HepG2 (cell line): ENCODE measurements around the gene SNX30. TPM values are rescaled to one million over a fixed set of nuclear protein-coding genes. Genes with fewer than 3 reads are reported as not detected.
A peak's percentile ranks its signal among the peaks of the same experiment; 100 is the strongest.

ENCODE experiments used
- ATAC-seq: fragments of 200-7000 bp; cut with Tn5 transposase; 3 replicates; pipeline ENCODE4 v1.9.1; 2020; ENCODE audit warnings: mild to moderate bottlenecking, moderate library complexity
- BruUV-seq: library from RNA; stranded (reverse); fragments of 400-500 nt; replicated peaks from 2 replicates; lab custom pipeline; 2021; lab: Mats Ljungman, UMichigan
- CTCF ChIA-PET: fragments of 300-600 bp; formaldehyde crosslinking; extraction: SDS; loops from one replicate; lab custom pipeline; 2021; ENCODE audit warnings: low total read pairs, inconsistent platforms, low intra/inter-chr PET ratio; lab: Yijun Ruan, JAX
- POLR2A ChIA-PET: fragments of 350-600 bp; sonication (Branson Sonifier 250); formaldehyde crosslinking; loops from one replicate; lab custom pipeline; 2020; ENCODE audit warnings: antibody characterized with exemption, inconsistent platforms; lab: Yijun Ruan, JAX
- DNase-seq: peaks from one replicate; pipeline ENCODE4 v3.0.0-alpha.2; 2015; ENCODE audit warnings: low spot score
- FAIRE-seq: peaks from 3 replicates; lab custom pipeline; 2011; peaks lifted over from hg19 to GRCh38; lab: Jason Lieb, UNC
- H2AFZ ChIP-seq: one replicate; pipeline ENCODE4 v1.6.1; 2011; ENCODE audit warnings: low read length, inconsistent platforms
- H3K27ac ChIP-seq: fragments of 300-600 bp; 3 replicates; pipeline ENCODE4 v1.8.0; 2011; ENCODE audit warnings: mixed run types, mild to moderate bottlenecking, mixed read lengths, low read length, inconsistent platforms; ENCODE audit not compliant: insufficient read depth; ENCODE audit errors: extremely low read length
- H3K27me3 ChIP-seq, 2 experiments: fragments of 200-600 bp in 1 of 2; 2 replicates in 1 of 2; 3 replicates in 1 of 2; pipeline versions ENCODE4 v1.6.0 to v1.8.0; 2011; ENCODE audit warnings: low read length in 2 of 2, mild to moderate bottlenecking in 2 of 2, moderate library complexity in 2 of 2, inconsistent platforms in 1 of 2; ENCODE audit not compliant: insufficient read depth in 2 of 2, control insufficient read depth in 1 of 2
- H3K36me3 ChIP-seq, 2 experiments: fragments of 200-600 bp in 1 of 2; replicated peaks in 1 of 2; 2 replicates in 1 of 2; 3 replicates in 1 of 2; pipeline versions ENCODE4 v1.5.1 to v1.8.0; 2011; ENCODE audit warnings: low read length in 2 of 2, inconsistent platforms in 1 of 2; ENCODE audit not compliant: insufficient read depth in 2 of 2, control insufficient read depth in 1 of 2
- H3K4me1 ChIP-seq: 2 replicates; pipeline ENCODE4 v1.5.1; 2012; ENCODE audit warnings: low read length, inconsistent platforms; ENCODE audit not compliant: insufficient read depth
- H3K4me2 ChIP-seq: 2 replicates; pipeline ENCODE4 v1.6.0; 2011; ENCODE audit warnings: low read depth, low read length, inconsistent platforms
- H3K4me3 ChIP-seq, 3 experiments: fragments of 200-600 bp in 1 of 3; sonication (generic), shearing (Covaris generic) in 1 of 3; replicated peaks in 1 of 3; 2 replicates each; pipeline ENCODE4 v1.5.1; 2011 to 2016; ENCODE audit warnings: low read length in 3 of 3, inconsistent platforms in 2 of 3, low read depth in 2 of 3, mild to moderate bottlenecking in 2 of 3, control low read depth in 1 of 3, mixed read lengths in 1 of 3; ENCODE audit not compliant: insufficient read depth in 1 of 3
- H3K79me2 ChIP-seq: one replicate; pipeline ENCODE4 v1.6.1; 2011; ENCODE audit warnings: low read length, inconsistent platforms; ENCODE audit not compliant: insufficient read depth
- H3K9ac ChIP-seq: 2 replicates; pipeline ENCODE4 v1.6.0; 2011; ENCODE audit warnings: mild to moderate bottlenecking, low read depth, low read length, inconsistent platforms; ENCODE audit not compliant: insufficient read depth
- H3K9me3 ChIP-seq: 2 replicates; pipeline ENCODE4 v1.5.1; 2012; ENCODE audit warnings: mild to moderate bottlenecking, low read length
- H4K20me1 ChIP-seq: 2 replicates; pipeline ENCODE4 v1.6.0; 2011; ENCODE audit warnings: inconsistent platforms, mild to moderate bottlenecking, low read length, moderate library complexity; ENCODE audit not compliant: insufficient read depth
- AHR ChIP-seq: IDR thresholded peaks from 2 replicates; pipeline ENCODE4 v1.6.1; 2018; ENCODE audit warnings: missing genetic modification reagents, missing compliant biosample characterization
- ATF2 ChIP-seq: sonication (generic); formaldehyde crosslinking; IDR thresholded peaks from 2 replicates; pipeline ENCODE4 v1.4.0; 2020; ENCODE audit warnings: missing genetic modification reagents
- FOXK1 ChIP-seq: sonication (generic); formaldehyde crosslinking; IDR thresholded peaks from 2 replicates; pipeline ENCODE4 v1.4.0; 2020; ENCODE audit warnings: low read depth, missing genetic modification reagents, borderline replicate concordance
- MED13 ChIP-seq: sonication (generic); formaldehyde crosslinking; IDR thresholded peaks from 2 replicates; pipeline ENCODE4 v1.5.0; 2020; ENCODE audit warnings: missing genetic modification reagents
- MIXL1 ChIP-seq: IDR thresholded peaks from 2 replicates; pipeline ENCODE4 v1.6.1; 2016
- MZF1 ChIP-seq: sonication (generic); formaldehyde crosslinking; IDR thresholded peaks from 2 replicates; pipeline ENCODE4 v1.8.1; 2023; ENCODE audit warnings: mild to moderate bottlenecking, missing genetic modification reagents, borderline replicate concordance
- NR3C1 ChIP-seq: sonication (generic); formaldehyde crosslinking; IDR thresholded peaks from 2 replicates; pipeline ENCODE4 v1.4.0; 2020; ENCODE audit warnings: missing genetic modification reagents
- RBAK ChIP-seq: sonication (generic); formaldehyde crosslinking; IDR thresholded peaks from 2 replicates; pipeline ENCODE4 v1.5.1; 2020; ENCODE audit warnings: mild to moderate bottlenecking, missing genetic modification reagents
- RFX1 ChIP-seq: fragments of 450-650 bp; IDR thresholded peaks from 2 replicates; pipeline ENCODE4 v1.6.1; 2017
- TBX2 ChIP-seq: sonication (generic); formaldehyde crosslinking; IDR thresholded peaks from 2 replicates; pipeline ENCODE4 v1.5.0; 2020; ENCODE audit warnings: missing genetic modification reagents, mild to moderate bottlenecking, borderline replicate concordance
- ZBTB25 ChIP-seq: IDR thresholded peaks from 2 replicates; pipeline ENCODE4 v1.6.1; 2018; ENCODE audit warnings: missing genetic modification reagents
- ZBTB7B ChIP-seq: sonication (generic); formaldehyde crosslinking; IDR thresholded peaks from 2 replicates; pipeline ENCODE4 v1.4.0; 2020; ENCODE audit warnings: missing genetic modification reagents
- ZFP36L1 ChIP-seq: sonication (generic); formaldehyde crosslinking; IDR thresholded peaks from 2 replicates; pipeline ENCODE4 v1.8.0; 2022; ENCODE audit warnings: mild to moderate bottlenecking, missing genetic modification reagents, moderate library complexity
- ZFP62 ChIP-seq: sonication (generic); formaldehyde crosslinking; IDR thresholded peaks from 2 replicates; pipeline ENCODE4 v1.4.0; 2020; ENCODE audit warnings: missing genetic modification reagents
- ZFYVE20 ChIP-seq: sonication (generic); formaldehyde crosslinking; IDR thresholded peaks from 2 replicates; pipeline ENCODE4 v1.8.0; 2023; ENCODE audit warnings: low read depth, mild to moderate bottlenecking, moderate library complexity, missing genetic modification reagents, borderline replicate concordance
- ZNF225 ChIP-seq: sonication (generic); formaldehyde crosslinking; IDR thresholded peaks from 2 replicates; pipeline ENCODE4 v1.4.0; 2020; ENCODE audit warnings: mild to moderate bottlenecking, missing genetic modification reagents
- ZNF562 ChIP-seq: sonication (generic); formaldehyde crosslinking; IDR thresholded peaks from 2 replicates; pipeline ENCODE4 v1.8.0; 2022; ENCODE audit warnings: missing genetic modification reagents, borderline replicate concordance
- ZNF629 ChIP-seq: sonication (generic); formaldehyde crosslinking; conservative IDR thresholded peaks from 2 replicates; pipeline ENCODE4 v1.5.0; 2020; ENCODE audit warnings: missing genetic modification reagents
- ZNF768 ChIP-seq: sonication (generic); formaldehyde crosslinking; IDR thresholded peaks from 2 replicates; pipeline ENCODE4 v1.4.0; 2020; ENCODE audit warnings: missing genetic modification reagents
- WGBS: methylation state at CpG from one replicate; pipeline ENCODE4 v1.1.6; 2017; ENCODE audit warnings: low lambda C conversion rate; 5-methylcytosine and 5-hydroxymethylcytosine counted together
- in situ Hi-C: cut with HindIII; loops from 2 replicates; pipeline ENCODE4 v1.10.0; 2017; ENCODE audit warnings: low pct_unique_long_range_greater_than_20kb; ENCODE audit not compliant: extremely low pct_ligation_motif_present
- intact Hi-C: fragments of 100-400 bp; cut with micrococcal nuclease; formaldehyde crosslinking; loops from one replicate; pipeline ENCODE4 v1.10.0; 2022; ENCODE audit not compliant: unreplicated experiment
- polyA plus RNA-seq, 8 experiments: library from polyadenylated mRNA; depleted of rRNA in 3 of 8; stranded (reverse) in 7 of 8; unstranded in 1 of 8; fragments of >200 nt; fragmentation: Illumina TruSeq in 4 of 8; extraction: Trizol in 4 of 8; gene quantifications; 2 replicates each; pipeline versions ENCODE4 v1.2.1 to v1.2.3, GENCODE V29; 2011 to 2016; ENCODE audit warnings: low read depth in 4 of 8, missing spikeins in 1 of 8, mixed read lengths in 1 of 8; ENCODE audit not compliant: insufficient read depth in 1 of 8
- total RNA-seq, 5 experiments: library from RNA; depleted of rRNA; stranded (reverse); fragments of >200 nt; fragmentation: Illumina TruSeq; extraction: Trizol; gene quantifications; 2 replicates each; pipeline ENCODE4 v1.2.3, GENCODE V29; 2016; ENCODE audit warnings: low read depth in 1 of 5
- TF ChIP-seq, protein P1 (sequence below): sonication (generic); formaldehyde crosslinking; IDR thresholded peaks from 2 replicates; pipeline ENCODE4 v1.5.1; 2020; ENCODE audit warnings: missing genetic modification reagents, mild to moderate bottlenecking, borderline replicate concordance
- TF ChIP-seq, protein P2 (sequence below): sonication (generic); formaldehyde crosslinking; IDR thresholded peaks from 2 replicates; pipeline ENCODE4 v1.4.0; 2020; ENCODE audit warnings: low read depth, mild to moderate bottlenecking, missing genetic modification reagents

Gene SNX30
- total and polyA plus RNA-seq, 2 of the 13 experiments (the other 11 are each of a cell fraction or from before 2014, with no cell fraction given) = 4.4 to 12.4 TPM

- H3K4me3 ChIP-seq = no peak overlapping the region
- ChIA-PET POLR2A (no interaction called here), CTCF (interaction anchor here (1.4 to 1.7 kb wide), 2 partner anchors 81 to 268 kb away, joined by 4 to 5 read pairs; no protein-coding TSS in a partner anchor)
- BruUV-seq = no TSS peak
- peak; percentile 44 for DNase-seq
- no peak for FAIRE-seq
- ATAC-seq = no peak; the same call in 2 of the 3 replicates
- no peak overlapping the region for H3K9ac ChIP-seq
- H3K27me3 ChIP-seq = no peaks in the 10 kb centered on the region
- H3K79me2 ChIP-seq = peaks cover 29% of the 10 kb centered on the region
- no peak overlapping the region for H3K27ac ChIP-seq
- no peaks in the 10 kb centered on the region for H3K9me3 ChIP-seq
- in situ Hi-C loops = loop anchor here (25.0 kb wide), 2 partner anchors 224 to 624 kb away; partner anchors contain the start of gene KIAA1958
- peaks cover 8% of the 10 kb centered on the region for H3K4me1 ChIP-seq
- peaks cover 3 to 9% of the 10 kb centered on the region in 2 experiments; a peak in 3 of 5 replicates for H3K36me3 ChIP-seq
- no peak overlapping the region for H2AFZ ChIP-seq
- H4K20me1 ChIP-seq = no peaks in the 10 kb centered on the region; the same call in 1 of the 2 replicates
- intact Hi-C loops = loop anchor here (5.0 to 10.0 kb wide), 2 partner anchors 269 to 326 kb away; partner anchors contain the start of gene HSDL2
- H3K4me2 ChIP-seq = no peak overlapping the region
- WGBS = 77% methylated on average over 7 of the region's 7 CpGs
- TF ChIP-seq ZFP36L1 = no peak
- no peak for TF ChIP-seq AHR (CRISPR knock-in tag)
- TF ChIP-seq ZNF629 (CRISPR knock-in tag) = no peak
- TF ChIP-seq TBX2 = no peak
- no peak for TF ChIP-seq ZFYVE20 (CRISPR knock-in tag)
- no peak for TF ChIP-seq ZFP62 (CRISPR knock-in tag)
- no peak for TF ChIP-seq RFX1
- TF ChIP-seq ZNF768 (CRISPR knock-in tag) = no peak
- no peak for TF ChIP-seq MIXL1 (CRISPR knock-in tag)
- TF ChIP-seq ZNF562 (CRISPR knock-in tag) = no peak
- TF ChIP-seq MED13 (CRISPR knock-in tag) = no peak
- TF ChIP-seq ATF2 (CRISPR knock-in tag) = no peak
- TF ChIP-seq NR3C1 (CRISPR knock-in tag) = no peak
- 0 out of 2 replicates have a peak, but pooled peaks have one; percentile 29 for TF ChIP-seq ZBTB25 (CRISPR knock-in tag)
- no peak for TF ChIP-seq MZF1
- no peak for TF ChIP-seq ZBTB7B (CRISPR knock-in tag)
- TF ChIP-seq, protein P1, sequence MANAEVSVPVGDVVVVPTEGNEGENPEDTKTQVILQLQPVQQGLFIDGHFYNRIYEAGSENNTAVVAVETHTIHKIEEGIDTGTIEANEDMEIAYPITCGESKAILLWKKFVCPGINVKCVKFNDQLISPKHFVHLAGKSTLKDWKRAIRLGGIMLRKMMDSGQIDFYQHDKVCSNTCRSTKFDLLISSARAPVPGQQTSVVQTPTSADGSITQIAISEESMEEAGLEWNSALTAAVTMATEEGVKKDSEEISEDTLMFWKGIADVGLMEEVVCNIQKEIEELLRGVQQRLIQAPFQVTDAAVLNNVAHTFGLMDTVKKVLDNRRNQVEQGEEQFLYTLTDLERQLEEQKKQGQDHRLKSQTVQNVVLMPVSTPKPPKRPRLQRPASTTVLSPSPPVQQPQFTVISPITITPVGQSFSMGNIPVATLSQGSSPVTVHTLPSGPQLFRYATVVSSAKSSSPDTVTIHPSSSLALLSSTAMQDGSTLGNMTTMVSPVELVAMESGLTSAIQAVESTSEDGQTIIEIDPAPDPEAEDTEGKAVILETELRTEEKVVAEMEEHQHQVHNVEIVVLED = no peak
- no peak for TF ChIP-seq FOXK1 (CRISPR knock-in tag)
- TF ChIP-seq ZNF225 (CRISPR knock-in tag) = no peak
- TF ChIP-seq, protein P2, sequence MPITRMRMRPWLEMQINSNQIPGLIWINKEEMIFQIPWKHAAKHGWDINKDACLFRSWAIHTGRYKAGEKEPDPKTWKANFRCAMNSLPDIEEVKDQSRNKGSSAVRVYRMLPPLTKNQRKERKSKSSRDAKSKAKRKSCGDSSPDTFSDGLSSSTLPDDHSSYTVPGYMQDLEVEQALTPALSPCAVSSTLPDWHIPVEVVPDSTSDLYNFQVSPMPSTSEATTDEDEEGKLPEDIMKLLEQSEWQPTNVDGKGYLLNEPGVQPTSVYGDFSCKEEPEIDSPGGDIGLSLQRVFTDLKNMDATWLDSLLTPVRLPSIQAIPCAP (CRISPR knock-in tag) = no peak
- TF ChIP-seq RBAK (CRISPR knock-in tag) = no peak
Measured at GRCh38 chr9:112711050-112711689, 39.4 kb upstream of the SNX30 start.
